HG02885 (cell line): ENCODE measurements around the gene STEAP1.
"Not testable (repeated sequence)": the region's sequence is repeated elsewhere in the genome, so short reads cannot be mapped to it uniquely, and the experiment has no call there.

Experiments
- ATAC-seq: cut with Tn5 transposase; IDR thresholded peaks from one replicate; pipeline ENCODE4 v1.9.1; 2021; ENCODE audit warnings: mild to moderate bottlenecking; ENCODE audit not compliant: unreplicated experiment, poor library complexity

The STEAP1 gene

GRCh38 chr7:90172624-90173023 is 18.4 kb downstream of the STEAP1 start:
- no peak for ATAC-seq

- peak; percentile 92 for ATAC-seq
Measured at GRCh38 chr7:90173127-90173844, 19.0 kb downstream of the STEAP1 start.

- ATAC-seq: no peak
Measured at GRCh38 chr7:90175667-90176066, 21.4 kb downstream of the STEAP1 start.

- ATAC-seq: no peak
Measured at GRCh38 chr7:90176195-90176594, 21.9 kb downstream of the STEAP1 start.

- no peak for ATAC-seq
Measured at GRCh38 chr7:90178166-90178565, 23.9 kb downstream of the STEAP1 start.

GRCh38 chr7:90178679-90179278 is 24.5 kb downstream of the STEAP1 start:
- ATAC-seq: peak; percentile 96

GRCh38 chr7:90180011-90180585 is 25.8 kb downstream of the STEAP1 start:
- no peak for ATAC-seq

- no peak for ATAC-seq
Measured at GRCh38 chr7:90180649-90181048, 26.4 kb downstream of the STEAP1 start.

GRCh38 chr7:90181485-90181884 is 27.2 kb downstream of the STEAP1 start:
- no peak for ATAC-seq

GRCh38 chr7:90186290-90186689 is 32.0 kb downstream of the STEAP1 start:
- not testable (repeated sequence) for ATAC-seq

GRCh38 chr7:90187507-90188050 is 33.3 kb downstream of the STEAP1 start:
- ATAC-seq: no peak

- peak; percentile 93 for ATAC-seq
Measured at GRCh38 chr7:90188281-90188680, 34.0 kb downstream of the STEAP1 start.

- ATAC-seq: no peak
Measured at GRCh38 chr7:90190995-90191394, 36.7 kb downstream of the STEAP1 start.

- ATAC-seq: no peak
Measured at GRCh38 chr7:90191648-90192047, 37.4 kb downstream of the STEAP1 start.

- no peak for ATAC-seq
Measured at GRCh38 chr7:90192876-90193750, 38.8 kb downstream of the STEAP1 start.

GRCh38 chr7:90194911-90195809 is 40.9 kb downstream of the STEAP1 start:
- ATAC-seq: no peak

GRCh38 chr7:90201500-90202195 is 47.4 kb downstream of the STEAP1 start:
- ATAC-seq: no peak

- no peak for ATAC-seq
Measured at GRCh38 chr7:90207956-90208355, 53.7 kb downstream of the STEAP1 start.

- ATAC-seq: no peak
Measured at GRCh38 chr7:90209776-90210175, 55.5 kb downstream of the STEAP1 start.
